PC-9 (cell line): ENCODE results near the gene GIPC3.

Source experiments
- CTCF ChIP-seq: fragments of 200-600 bp; sonication (generic); conservative IDR thresholded peaks from 2 replicates; pipeline ENCODE4 v1.6.1; 2017; ENCODE audit warnings: mixed run types, antibody characterized with exemption, mild to moderate bottlenecking, moderate library complexity
- EZH2 ChIP-seq: fragments of 200-600 bp; sonication (generic); IDR thresholded peaks from 2 replicates; pipeline ENCODE4 v1.8.0; 2017; ENCODE audit warnings: antibody characterized with exemption, low read depth

GRCh38 chr19:3589439-3589838 is 4.2 kb downstream of the GIPC3 start:
- TF ChIP-seq CTCF (no peak), EZH2 (no peak)
